HS-5 (cell line): Measurements from ENCODE around the gene MAD2L1BP.
"Not testable (repeated sequence)": the region's sequence is repeated elsewhere in the genome, so short reads cannot be mapped to it uniquely, and the experiment has no call there.

Source experiments
- DNase-seq: peaks from one replicate; pipeline ENCODE4 v3.0.0-alpha.2; 2012; ENCODE audit warnings: low read depth

MAD2L1BP gene, protein sequence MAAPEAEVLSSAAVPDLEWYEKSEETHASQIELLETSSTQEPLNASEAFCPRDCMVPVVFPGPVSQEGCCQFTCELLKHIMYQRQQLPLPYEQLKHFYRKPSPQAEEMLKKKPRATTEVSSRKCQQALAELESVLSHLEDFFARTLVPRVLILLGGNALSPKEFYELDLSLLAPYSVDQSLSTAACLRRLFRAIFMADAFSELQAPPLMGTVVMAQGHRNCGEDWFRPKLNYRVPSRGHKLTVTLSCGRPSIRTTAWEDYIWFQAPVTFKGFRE

DNA sequence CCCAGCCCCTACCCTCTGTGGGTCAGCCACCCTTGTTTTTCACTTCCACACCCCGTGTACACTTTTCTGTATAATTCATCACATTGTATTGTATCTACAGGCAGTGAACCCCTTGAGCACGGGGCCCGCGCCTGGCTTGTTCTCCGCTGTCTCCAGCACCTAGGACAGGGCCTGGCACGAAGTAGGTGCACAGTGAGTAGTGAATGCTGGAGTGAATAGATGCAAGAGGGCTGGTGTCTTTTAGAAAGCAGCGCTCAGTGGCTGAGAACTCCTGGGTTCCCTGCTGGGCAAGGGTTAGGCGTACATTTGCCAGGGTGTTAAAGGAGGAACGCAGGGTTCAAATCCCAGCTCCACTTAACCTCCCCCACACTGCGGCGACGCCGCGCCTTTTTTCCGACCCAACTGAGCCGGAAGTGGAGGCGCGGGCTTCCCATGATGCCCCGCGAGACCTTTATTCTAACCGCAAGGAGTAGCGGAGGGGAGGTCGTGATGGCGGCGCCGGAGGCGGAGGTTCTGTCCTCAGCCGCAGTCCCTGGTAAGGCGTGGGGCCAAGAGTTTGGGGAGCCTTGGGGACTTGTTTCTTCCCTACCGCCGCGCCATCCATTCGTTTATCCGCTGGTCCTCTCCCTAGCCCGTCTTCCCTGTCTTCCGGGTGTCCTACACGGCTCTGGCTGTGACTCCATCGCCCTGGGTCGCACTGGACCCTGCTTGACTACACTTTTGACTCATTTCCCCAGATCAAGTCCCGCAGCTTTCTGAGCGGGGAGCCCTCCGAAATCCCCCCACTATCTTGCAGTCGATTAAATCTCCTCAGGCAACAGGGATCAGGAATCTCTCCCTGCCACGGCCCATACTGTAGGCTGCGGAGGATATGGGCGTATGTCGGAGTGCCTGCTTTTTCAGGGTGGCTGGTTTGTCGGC lies at the start of gene MAD2L1BP:
Gene MAD2L1BP, plus strand, starts transcription at position 454 of the 921 bp plus-strand sequence. Its CDS starts 36 bp downstream, at position 490.
- no peak for DNase-seq

DNA sequence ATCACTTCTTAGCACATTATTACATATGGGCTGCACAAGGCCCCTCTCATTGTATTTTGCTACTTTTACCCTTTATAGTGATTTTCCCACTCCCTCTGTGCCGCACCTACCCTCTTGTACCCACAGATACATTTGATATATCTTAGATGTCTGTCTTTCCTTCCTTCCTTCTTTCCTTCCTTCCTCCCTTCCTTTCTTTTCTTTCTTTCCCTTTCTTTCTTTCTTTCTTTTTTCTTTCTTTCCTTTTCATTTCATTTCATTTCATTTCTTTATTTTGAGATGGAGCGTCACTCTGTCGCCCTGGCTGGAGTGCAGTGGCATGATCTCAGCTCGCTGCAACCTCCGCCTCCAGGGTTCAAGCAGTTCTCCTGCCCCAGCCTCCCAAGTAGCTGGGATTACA lies 47.4 kb upstream of the MAD2L1BP start:
- DNase-seq, result no peak

DNA sequence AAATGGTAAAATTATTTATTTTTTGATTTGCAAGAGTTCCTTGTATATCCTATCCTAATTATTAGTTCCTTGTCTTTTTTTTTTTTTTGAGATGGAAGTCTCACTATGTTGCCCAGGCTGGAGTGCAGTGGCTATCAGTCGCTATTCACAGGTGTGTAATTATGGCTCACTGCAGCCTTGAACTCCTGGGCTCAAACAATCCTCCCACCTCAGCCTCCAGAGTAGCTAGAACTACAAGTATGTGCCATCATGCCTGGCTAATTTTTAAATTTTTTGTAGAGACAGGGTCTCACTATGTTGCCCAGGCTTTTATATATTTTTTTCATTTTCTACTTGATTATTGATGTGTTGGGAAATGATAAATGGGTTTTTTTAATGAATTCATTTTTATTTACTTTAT lies 46.1 kb upstream of the MAD2L1BP start:
- not testable (repeated sequence) for DNase-seq

DNA sequence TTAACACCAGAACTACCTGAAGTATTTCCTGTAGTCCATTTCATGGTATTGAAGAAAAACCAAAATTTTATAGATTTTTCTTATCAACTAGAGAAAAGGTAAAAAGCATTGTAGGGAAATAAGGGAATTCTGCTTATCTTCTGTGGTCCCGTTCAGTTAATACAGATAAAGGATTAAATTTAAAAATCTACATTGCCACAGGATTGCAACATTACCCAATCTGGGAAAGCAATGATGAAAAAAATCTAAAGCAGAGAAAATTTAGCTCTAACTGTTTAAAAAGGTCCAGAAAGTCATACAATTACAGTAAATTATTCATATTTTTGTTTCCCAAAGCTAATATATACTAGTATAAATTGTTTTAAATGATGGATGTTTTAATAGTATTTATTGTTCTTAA lies 41.7 kb upstream of the MAD2L1BP start:
- no peak for DNase-seq

DNA sequence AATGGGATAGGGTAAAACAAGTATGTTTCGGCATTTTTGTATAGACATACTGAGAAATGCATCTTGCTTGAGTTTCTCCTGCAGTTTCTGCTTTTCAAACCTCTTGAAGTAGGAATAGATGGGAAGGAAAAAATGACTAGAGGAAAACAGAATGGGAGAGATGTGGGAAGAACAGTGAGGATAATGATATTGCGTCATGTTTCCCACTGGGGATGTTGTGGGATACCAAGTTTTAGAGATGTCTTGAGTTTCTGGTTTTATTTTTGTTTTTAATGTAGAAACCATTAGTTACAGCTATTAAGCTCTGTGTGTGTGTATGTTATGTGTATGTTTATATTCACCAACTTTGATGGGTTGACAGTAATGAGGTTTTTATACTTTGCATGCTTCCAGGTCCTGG lies 35.0 kb upstream of the MAD2L1BP start:
- no peak for DNase-seq

DNA sequence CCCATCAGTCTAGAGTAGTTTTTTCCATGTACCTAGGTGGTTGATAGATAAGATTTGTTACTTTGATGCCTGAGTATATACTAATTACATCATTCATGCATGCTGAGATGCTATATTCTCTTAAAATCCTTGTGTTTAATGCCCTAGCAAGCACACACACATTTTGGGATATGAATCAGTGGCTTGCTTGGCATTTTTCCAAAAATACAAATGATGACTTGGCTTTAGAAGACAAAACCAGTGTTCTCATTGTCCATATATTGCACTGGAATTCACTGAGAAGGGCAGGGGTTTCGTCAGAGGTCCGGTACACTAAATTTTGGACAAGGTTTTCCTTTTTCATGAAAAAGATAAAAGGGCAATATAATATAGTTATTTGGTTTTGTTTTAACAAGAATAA lies 31.5 kb upstream of the MAD2L1BP start:
- peak; percentile 70 for DNase-seq

DNA sequence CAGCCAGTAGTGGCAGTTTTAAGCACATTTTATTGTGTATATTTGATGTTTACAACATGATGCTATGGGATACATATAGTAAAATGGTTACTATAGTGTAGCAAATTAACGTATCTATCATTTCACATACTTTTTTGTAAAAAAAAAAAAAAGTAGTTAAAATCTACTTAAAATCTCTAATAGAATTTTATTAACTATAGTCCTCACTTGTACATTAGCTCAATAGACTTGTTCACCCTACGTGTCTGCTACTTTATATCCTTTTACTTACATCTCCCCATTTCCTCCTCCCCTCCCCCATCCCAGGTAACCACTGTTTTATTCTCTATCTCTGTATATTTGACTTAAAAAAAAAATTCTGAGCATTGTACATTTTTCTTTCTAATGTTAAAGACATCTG lies 29.6 kb upstream of the MAD2L1BP start:
- DNase-seq, result no peak

DNA sequence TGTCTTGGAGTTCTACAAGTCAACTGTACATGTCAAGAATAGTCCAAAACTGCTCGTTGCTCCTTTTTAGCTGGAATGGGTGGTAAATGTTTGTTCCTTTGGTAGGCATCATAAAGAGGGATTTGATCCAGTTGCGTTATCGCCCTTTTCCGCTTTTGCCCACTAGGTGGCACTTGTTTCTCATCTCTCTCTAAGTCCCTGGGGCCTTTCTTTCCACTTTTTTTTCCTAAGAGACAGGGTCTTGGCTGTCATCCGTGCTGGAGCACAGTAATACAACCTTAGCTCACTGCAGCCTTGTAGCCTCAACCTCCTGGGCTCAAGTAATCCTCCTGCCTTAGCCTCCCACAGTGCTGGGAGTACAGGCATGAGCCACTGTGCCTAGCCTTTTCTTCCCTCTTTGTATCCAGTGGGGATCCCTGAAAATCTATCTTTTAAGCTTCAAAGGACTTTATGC lies 27.3 kb upstream of the MAD2L1BP start:
- no peak for DNase-seq

DNA sequence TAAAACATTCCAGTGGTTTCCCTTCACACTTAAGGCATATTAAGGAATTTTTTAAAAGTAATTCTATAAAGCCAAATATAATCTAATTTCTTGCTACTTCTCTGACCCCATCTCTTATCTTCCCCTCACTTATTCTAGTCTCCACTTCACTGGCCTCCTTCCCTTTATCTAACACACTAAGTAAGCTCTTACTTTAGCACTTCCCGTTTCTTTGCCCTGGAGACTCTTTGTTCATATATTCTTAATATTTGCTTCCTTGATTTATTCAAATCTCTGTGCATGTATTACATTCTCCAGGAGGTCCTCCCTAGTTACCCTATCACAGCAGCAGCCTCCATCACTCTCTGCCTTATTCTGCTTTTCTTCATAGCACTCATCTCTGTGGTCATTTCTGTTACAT lies 26.8 kb upstream of the MAD2L1BP start:
- DNase-seq, result no peak

DNA sequence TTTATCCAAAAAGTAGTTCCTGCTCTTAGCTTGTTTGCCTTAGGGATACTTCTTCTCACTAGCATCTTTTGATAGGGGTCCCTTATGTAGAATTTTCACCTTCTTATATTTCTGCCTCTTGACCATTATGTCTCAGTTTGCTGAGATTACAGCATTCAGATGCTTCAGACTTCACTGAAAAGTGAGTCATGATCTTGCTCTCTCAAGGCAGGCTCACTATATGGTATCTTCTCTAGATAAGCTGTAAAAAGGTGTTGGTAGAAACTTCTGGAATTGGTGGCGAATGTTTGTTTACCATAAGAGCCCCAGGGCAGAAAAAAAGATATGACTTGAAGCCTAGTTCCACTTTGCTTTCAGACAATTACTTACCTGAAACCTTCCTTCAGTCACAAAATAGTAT lies 26.2 kb upstream of the MAD2L1BP start:
- DNase-seq, result no peak

DNA sequence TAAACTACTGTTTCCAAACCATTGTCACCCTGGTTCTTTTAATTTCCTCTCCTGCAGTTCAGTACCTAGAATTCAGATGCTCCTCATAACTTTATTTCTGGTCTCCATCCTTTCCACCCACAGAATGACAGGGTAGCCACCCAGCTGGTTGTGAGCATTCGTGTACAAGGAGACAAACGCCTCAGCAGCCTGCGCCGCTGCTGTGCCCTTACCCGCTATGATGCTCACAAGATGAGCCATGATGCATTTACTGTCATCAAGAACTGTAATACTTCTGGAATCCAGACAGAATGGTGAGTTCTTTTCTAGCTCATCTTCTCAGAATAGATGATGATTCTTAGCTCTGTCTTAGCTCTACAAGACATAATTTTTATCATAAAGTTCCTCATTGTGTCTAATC lies 25.2 kb upstream of the MAD2L1BP start:
- no peak for DNase-seq

DNA sequence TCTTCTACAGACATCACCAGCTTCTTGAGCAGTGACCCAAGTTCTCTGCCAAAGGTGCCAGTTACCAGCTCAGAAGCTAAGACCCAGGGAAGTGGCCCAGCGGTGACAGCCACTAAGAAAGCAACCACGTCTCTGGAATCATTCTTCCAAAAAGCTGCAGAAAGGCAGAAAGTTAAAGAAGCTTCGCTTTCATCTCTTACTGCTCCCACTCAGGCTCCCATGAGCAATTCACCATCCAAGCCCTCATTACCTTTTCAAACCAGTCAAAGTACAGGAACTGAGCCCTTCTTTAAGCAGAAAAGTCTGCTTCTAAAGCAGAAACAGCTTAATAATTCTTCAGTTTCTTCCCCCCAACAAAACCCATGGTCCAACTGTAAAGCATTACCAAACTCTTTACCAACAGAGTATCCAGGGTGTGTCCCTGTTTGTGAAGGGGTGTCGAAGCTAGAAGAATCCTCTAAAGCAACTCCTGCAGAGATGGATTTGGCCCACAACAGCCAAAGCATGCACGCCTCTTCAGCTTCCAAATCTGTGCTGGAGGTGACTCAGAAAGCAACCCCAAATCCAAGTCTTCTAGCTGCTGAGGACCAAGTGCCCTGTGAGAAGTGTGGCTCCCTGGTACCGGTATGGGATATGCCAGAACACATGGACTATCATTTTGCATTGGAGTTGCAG lies 21.8 kb upstream of the MAD2L1BP start:
- DNase-seq, result no peak

DNA sequence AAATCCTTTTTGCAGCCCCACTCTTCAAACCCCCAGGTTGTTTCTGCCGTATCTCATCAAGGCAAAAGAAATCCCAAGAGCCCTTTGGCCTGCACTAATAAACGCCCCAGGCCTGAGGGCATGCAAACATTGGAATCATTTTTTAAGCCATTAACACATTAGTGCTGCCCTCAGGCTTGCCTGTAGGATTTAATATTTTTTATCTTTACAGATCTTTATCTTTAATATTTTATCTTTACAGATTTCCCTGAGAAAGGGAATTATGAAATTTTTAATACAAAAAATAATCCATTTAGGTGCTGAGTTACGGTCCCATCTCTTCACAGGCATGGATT lies 21.3 kb upstream of the MAD2L1BP start:
- no peak for DNase-seq

DNA sequence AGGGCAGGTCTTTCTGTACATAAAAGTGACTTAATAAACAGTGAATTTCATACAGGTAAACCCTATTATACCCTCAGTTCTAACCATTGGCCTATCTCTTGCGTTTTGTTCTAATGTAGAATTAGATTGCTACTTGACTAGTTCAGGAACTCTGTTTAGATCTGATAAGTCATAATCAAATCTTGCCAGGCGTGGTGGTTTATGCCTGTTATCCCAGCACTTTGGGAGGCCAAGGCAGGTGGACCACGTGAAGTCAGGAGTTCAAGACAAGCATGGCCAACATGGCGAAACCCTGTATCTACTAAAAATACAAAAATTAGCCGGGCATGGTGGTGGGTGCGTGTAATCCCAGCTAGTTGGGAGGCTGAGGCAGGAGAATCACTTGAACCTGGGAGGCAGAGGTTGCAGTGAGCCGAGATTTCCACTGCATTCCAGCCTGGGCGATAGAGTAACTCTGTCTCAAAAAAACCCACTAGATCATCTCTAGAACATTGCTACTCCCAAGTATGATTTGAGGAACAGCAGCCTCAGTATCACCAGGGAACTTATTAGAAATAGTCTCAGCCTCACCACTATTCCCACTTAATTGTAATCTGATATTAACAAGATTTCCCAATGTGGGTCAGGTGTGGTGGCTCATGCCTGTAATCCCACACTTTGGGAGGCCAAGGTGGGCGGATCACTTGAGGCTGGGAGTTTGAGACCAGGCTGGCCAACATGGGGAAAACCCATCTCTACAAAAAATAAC lies 18.7 kb upstream of the MAD2L1BP start:
- no peak for DNase-seq

DNA sequence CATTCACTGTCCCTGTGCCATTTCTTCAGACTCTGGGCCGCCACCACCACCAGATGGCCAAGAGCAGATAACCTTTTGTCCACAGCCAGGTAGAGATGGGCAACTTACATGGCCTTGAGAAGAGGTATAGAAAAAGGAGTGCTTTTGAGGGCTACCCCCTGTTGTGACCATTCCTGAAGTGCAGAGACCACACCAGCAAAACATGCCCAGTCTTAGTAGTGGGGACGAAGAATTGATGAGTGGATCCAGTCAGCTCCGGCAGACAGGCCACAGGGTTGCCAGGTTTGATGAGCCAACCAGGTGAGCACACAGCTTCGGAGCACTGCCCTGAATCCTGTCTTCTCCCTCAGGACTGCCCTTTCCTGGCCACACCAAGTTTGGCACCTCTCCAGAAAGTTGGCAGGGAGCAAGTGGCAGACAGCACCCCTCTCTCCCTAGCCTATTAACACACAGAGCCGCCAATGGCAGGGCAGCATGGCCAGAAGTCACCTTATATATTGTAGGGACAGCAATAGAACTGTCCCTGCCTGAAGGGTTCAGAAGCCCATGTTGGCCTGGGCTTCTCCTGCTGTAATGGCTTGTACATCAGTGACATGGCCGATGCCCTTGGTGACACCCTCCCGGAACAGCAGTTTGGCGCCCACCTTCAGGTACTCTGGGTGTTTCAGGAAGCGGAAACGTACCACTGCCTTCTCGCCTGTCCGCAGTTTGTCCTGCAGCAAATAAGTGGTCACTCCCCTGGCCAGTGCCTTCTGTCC lies 14.4 kb upstream of the MAD2L1BP start:
- no peak for DNase-seq

DNA sequence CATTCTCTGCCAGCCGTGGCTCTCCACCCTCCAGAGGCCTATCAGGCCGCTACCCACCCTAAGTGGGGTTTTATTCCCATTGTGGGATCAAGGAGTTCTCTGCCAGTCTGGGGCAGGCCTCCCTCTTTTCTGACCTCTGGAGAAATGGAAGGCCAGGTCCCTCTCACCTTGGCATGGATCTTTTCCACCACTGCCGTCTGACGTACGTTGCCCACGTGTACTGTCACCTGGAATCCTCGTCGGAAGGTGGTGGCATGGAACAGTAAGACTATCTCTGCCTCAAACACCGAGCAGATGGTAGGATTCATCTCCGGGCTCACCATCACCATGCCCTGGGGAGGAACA lies 13.8 kb upstream of the MAD2L1BP start:
- DNase-seq, result no peak

DNA sequence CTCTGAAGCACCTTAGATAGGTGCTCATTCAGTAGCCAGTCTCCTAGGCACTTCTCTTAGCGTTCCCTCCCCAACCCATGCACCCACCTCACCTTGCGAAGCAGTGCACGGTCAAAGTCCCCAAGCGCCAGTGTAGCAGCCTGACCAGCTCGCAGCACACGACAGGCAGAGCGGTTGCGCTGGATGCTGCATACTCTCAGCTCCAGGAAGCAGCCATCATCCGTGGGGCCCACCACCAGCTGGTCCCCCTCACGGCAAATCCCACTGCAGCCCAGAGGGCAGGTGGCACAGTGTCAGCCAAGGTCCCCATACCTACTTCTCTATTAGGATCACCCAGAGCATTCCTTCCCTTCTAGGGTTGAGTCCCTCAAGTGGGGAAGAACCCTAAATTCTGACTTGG lies 13.1 kb upstream of the MAD2L1BP start:
- no peak for DNase-seq

DNA sequence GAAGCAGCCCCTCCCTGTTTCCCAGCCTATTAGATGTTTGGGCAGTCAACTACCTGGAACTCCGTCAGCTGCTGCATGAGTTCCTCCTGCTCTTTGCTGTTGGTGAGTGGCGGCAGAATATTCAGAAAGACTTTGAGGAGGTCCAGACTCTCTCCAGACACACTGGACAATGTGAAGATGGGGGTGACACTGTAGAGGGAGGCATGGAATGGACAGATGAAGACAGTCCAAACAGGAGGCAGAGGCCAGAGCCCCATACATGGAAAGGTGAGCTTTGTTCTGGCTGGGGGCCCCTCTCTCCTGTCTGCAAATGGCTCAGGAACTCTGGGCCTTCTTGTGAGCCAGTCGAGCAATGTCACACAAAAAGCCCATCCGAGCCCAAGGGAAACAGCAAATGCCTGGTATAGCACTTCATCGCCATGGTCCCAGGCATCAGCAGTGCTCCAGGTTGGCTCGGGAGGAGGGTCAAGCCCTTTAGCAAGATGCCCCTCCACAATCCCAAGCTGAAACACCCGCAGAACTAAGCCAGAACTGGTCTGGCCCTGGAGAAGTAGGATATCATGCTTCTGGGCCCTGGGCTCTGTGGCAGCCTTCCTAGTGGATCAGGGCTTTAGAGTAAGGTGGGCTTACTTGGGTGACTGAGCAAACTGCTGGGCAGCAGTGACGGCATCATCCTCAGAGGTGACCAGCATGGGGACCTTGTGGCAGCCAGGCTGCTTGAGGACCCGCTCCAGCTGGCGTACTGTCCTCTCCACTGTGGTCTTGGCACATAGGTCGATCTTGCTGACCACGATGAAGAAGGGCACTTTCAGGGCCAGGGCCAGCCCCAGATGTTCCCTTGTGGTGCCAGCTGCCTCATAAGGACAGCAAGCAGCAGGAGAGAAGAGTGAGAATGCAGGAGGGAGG lies 11.5 kb upstream of the MAD2L1BP start:
- DNase-seq, result no peak

DNA sequence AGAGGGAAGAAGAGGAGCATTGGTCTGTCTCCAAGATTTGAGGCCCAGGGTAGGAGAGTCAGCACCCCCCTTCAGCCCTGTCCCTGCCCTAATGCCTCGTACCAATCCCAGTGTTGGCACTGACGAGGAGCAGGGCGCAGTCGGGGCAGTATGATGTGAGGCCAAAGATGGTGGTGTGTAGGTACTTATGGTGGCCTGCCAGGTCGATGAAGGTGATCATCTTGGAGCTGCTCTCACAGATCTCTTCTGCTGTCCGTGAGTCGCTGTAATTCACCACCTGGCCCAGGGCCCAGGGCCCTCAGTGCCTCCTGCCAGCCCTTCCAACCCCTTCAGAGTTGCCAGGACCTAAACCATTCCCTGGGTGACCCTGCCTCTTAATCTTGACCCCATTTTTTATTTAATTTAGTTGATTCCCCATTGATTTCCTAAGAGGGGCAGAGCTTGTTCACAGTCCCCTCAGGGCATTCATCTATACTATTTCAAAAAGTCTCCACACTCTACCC lies 10.8 kb upstream of the MAD2L1BP start:
- DNase-seq, result no peak

DNA sequence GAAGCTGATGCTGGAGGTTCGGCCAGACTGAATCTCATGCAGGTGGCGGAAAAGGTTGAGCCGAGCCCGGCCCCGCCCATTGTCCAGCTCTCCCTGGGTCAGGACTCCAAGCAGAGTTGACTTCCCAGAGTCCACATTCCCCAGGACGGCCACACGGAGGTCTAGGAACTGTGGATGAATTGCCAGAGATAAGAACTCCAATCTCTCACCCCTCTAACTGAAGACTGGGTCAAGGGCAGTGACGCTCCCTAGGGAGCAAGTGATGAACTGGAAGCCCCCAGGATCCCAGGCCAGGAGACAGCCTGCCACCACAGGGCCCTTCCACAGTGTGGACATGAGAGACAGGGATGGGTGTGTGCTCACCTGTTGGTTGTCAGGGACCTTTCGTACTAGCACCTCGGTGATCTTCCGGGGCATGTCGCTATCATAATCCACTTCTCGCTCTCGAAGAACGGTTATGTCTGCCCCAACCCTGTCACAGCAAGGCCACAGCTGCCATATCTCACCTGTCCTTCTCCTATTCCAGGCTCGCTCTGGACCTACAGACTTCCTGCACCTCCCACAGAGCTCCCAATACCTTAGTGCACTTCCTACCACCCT lies 10.1 kb upstream of the MAD2L1BP start:
- DNase-seq, result no peak
